Measurements from ENCODE around the gene STARD7.

GRCh38 chr2:96175951-96176350, 32.7 kb downstream of the STARD7 start:
- no peak for TF ChIP-seq POLR2A (IDR thresholded peaks at IDR 0.05)
- no peak for TF ChIP-seq CTCF (IDR thresholded peaks at IDR 0.05)

Measured in body of pancreas (tissue), 4 donors.